A549 (cell line): ENCODE results near the gene GRHL1. TPM values are rescaled to one million over a fixed set of nuclear protein-coding genes. Genes with fewer than 3 reads are reported as not detected.
A peak's percentile ranks its signal among the peaks of the same experiment; 100 is the strongest.

Experiments
- ATAC-seq, 2 experiments: fragments of 200-7000 bp in 1 of 2; fragments of >200 bp in 1 of 2; cut with Nextera tagmentation in 1 of 2; cut with Tn5 transposase in 1 of 2; 3 replicates each; pipeline versions ENCODE4 v1.8.0 to v1.9.1; 2018 to 2020; ENCODE audit warnings: mild to moderate bottlenecking in 1 of 2, moderate library complexity in 1 of 2
- CTCF ChIA-PET: fragments of 300-600 bp; sonication (Branson Sonifier 250); formaldehyde crosslinking; extraction: SDS; loops from one replicate; lab custom pipeline; 2021; ENCODE audit warnings: antibody characterized with exemption, inconsistent platforms; lab: Yijun Ruan, JAX
- POLR2A ChIA-PET: fragments of 350-600 bp; formaldehyde crosslinking; extraction: SDS; loops from one replicate; lab custom pipeline; 2021; ENCODE audit warnings: antibody characterized with exemption, inconsistent platforms; lab: Yijun Ruan, JAX
- DNase-seq, 2 experiments: peaks; one replicate each; pipeline versions ENCODE4 v3.0.0 to v3.0.0-alpha.2; 2011 to 2016; ENCODE audit warnings: low read depth in 1 of 2, low spot score in 1 of 2
- FAIRE-seq: peaks from 2 replicates; lab custom pipeline; 2011; peaks lifted over from hg19 to GRCh38; lab: Jason Lieb, UNC
- H3K27ac ChIP-seq, 2 experiments: fragments of >200 bp; sonication (Bioruptor Twin); formaldehyde crosslinking; 3 replicates each; pipeline ENCODE4 v1.5.1; 2016 to 2017
- H3K4me1 ChIP-seq: fragments of >200 bp; sonication (Bioruptor Twin); formaldehyde crosslinking; 3 replicates; pipeline ENCODE4 v1.6.1; 2016
- H3K4me2 ChIP-seq: fragments of >200 bp; sonication (Bioruptor Twin); formaldehyde crosslinking; 3 replicates; pipeline ENCODE4 v1.6.1; 2016
- H3K4me3 ChIP-seq: fragments of >200 bp; sonication (Bioruptor Twin); formaldehyde crosslinking; 3 replicates; pipeline ENCODE4 v1.5.1; 2016
- H3K9me3 ChIP-seq: fragments of >200 bp; sonication (Bioruptor Twin); formaldehyde crosslinking; 3 replicates; pipeline ENCODE4 v1.6.1; 2016
- CEBPB ChIP-seq, 2 experiments: fragments of >200 bp in 1 of 2; sonication (Bioruptor Twin) in 1 of 2; formaldehyde crosslinking in 1 of 2; IDR thresholded peaks; 2 replicates each; pipeline ENCODE4 v1.6.1; 2012 to 2016
- CTCF ChIP-seq: fragments of >200 bp; sonication (Bioruptor Twin); formaldehyde crosslinking; IDR thresholded peaks from 3 replicates; pipeline ENCODE4 v1.5.1; 2016
- EHMT2 ChIP-seq: fragments of 200-600 bp; sonication (generic); IDR thresholded peaks from 2 replicates; pipeline ENCODE4 v1.6.1; 2016; ENCODE audit warnings: antibody characterized with exemption, low read depth, mild to moderate bottlenecking, moderate library complexity
- HDAC2 ChIP-seq: fragments of 200-600 bp; sonication (generic); IDR thresholded peaks from 2 replicates; pipeline ENCODE4 v1.6.1; 2016
- JUN ChIP-seq, 2 experiments: fragments of >200 bp; sonication (Bioruptor Twin); formaldehyde crosslinking; IDR thresholded peaks; 2 replicates in 1 of 2; 3 replicates in 1 of 2; pipeline ENCODE4 v1.6.1; 2016 to 2017
- JUNB ChIP-seq: fragments of >200 bp; sonication (Bioruptor Twin); formaldehyde crosslinking; IDR thresholded peaks from 2 replicates; pipeline ENCODE4 v1.6.1; 2016
- MYC ChIP-seq: IDR thresholded peaks from 2 replicates; pipeline ENCODE4 v1.6.1; 2012; ENCODE audit warnings: mild to moderate bottlenecking, inconsistent platforms, low read length, improper control_type of control experiment, borderline replicate concordance
- NR3C1 ChIP-seq: fragments of >200 bp; sonication (Bioruptor Twin); formaldehyde crosslinking; IDR thresholded peaks from 3 replicates; pipeline ENCODE4 v1.6.1; 2017
- PHF8 ChIP-seq: fragments of 200-600 bp; sonication (generic); IDR thresholded peaks from 2 replicates; pipeline ENCODE4 v1.6.1; 2016; ENCODE audit warnings: low read depth, mild to moderate bottlenecking, antibody characterized with exemption, moderate library complexity, borderline replicate concordance
- RNF2 ChIP-seq: fragments of 200-600 bp; sonication (generic); IDR thresholded peaks from 2 replicates; pipeline ENCODE4 v1.6.1; 2016; ENCODE audit warnings: low read depth, mild to moderate bottlenecking, antibody characterized with exemption, moderate library complexity, borderline replicate concordance
- ZNF302 ChIP-seq: fragments of 250-450 bp; sonication (Bioruptor Pico); IDR thresholded peaks from 2 replicates; pipeline ENCODE4 v1.9.0; 2021; ENCODE audit warnings: inconsistent platforms, mild to moderate bottlenecking, moderate library complexity
- WGBS: methylation state at CpG from one replicate; pipeline ENCODE4 v1.1.6; 2017; ENCODE audit errors: missing lambda C conversion rate; 5-methylcytosine and 5-hydroxymethylcytosine counted together
- polyA plus RNA-seq, 4 experiments: library from polyadenylated mRNA; depleted of rRNA in 3 of 4; stranded (reverse); fragments of >200 nt; fragmentation: RNase III in 1 of 4; extraction: RNeasy Plus Mini Kit Qiagen cat#74134 plus additional on column Dnase treatment in 1 of 4; gene quantifications; 2 replicates in 3 of 4; 3 replicates in 1 of 4; pipeline ENCODE4 v1.2.3, GENCODE V29; 2011 to 2017

GRHL1 gene
- polyA plus RNA-seq, 2 of the 4 experiments (the other 2 are of a cell fraction): 0.68 to 1.2 TPM

- Histone ChIP-seq H3K4me3 (no peak overlapping the region), H3K4me2 (no peak overlapping the region), H3K27ac (no peak overlapping the region)
- 29% methylated on average over 3 of the region's 3 CpGs for WGBS
- CTCF ChIA-PET: interaction anchor here (0.6 to 5.2 kb wide), 7 partner anchors 12 to 515 kb away, joined by 3 to 23 read pairs (median 3); no protein-coding TSS in a partner anchor
- ATAC-seq: no peak
- POLR2A ChIA-PET: no interaction called here
- no peak for FAIRE-seq
- TF ChIP-seq NR3C1 (no peak), PHF8 (no peak), ZNF302 (no peak), JUN (IDR thresholded peaks at IDR 0.05) (no peak), MYC (no peak), EHMT2 (no peak)
- TF ChIP-seq, all 56 proteins: peak for 0
- Histone ChIP-seq H3K4me1 (peaks cover 10% of the 10 kb centered on the region; the same call in 2 of the 3 replicates), H3K9me3 (no peaks in the 10 kb centered on the region)
- DNase-seq: no peak
Measured at GRCh38 chr2:9944330-9944758, 7.1 kb upstream of the GRHL1 start.

- CTCF ChIA-PET: interaction anchor here (0.8 kb wide), 1 partner anchor 39 kb away, joined by 3 read pairs; no protein-coding TSS in a partner anchor
- H3K9me3 ChIP-seq: no peaks in the 10 kb centered on the region
- ATAC-seq: no peak
- no peak for FAIRE-seq
- WGBS: 23% methylated on average over 7 of the region's 7 CpGs
- no peak overlapping the region for H3K27ac ChIP-seq
- DNase-seq: no peak
- no peak overlapping the region for H3K4me2 ChIP-seq
- POLR2A ChIA-PET: no interaction called here
- peaks cover 10% of the 10 kb centered on the region; the same call in 2 of the 3 replicates for H3K4me1 ChIP-seq
- no peak for TF ChIP-seq RNF2
- TF ChIP-seq JUNB: no peak
- TF ChIP-seq CTCF: no peak
- H3K4me3 ChIP-seq: no peak overlapping the region
Measured at GRCh38 chr2:9945596-9945995, 5.9 kb upstream of the GRHL1 start.

- ATAC-seq (no peak), FAIRE-seq (no peak), DNase-seq (no peak)
- Histone ChIP-seq H3K4me2 (no peak overlapping the region), H3K9me3 (no peaks in the 10 kb centered on the region), H3K4me3 (no peak overlapping the region), H3K4me1 (peaks cover 9% of the 10 kb centered on the region; the same call in 2 of the 3 replicates), H3K27ac (no peak overlapping the region)
- 92% methylated on average over 7 of the region's 7 CpGs for WGBS
- ChIA-PET POLR2A (no interaction called here), CTCF (no interaction called here)
- TF ChIP-seq HDAC2: no peak
Measured at GRCh38 chr2:9946076-9946475, 5.4 kb upstream of the GRHL1 start.

- Histone ChIP-seq H3K4me2 (no peak overlapping the region), H3K4me1 (0 out of 3 replicates have a peak, but pooled peaks cover 3% of the 10 kb centered on the region), H3K27ac (no peak overlapping the region), H3K4me3 (no peak overlapping the region), H3K9me3 (no peaks in the 10 kb centered on the region)
- DNase-seq (no peak), FAIRE-seq (no peak), ATAC-seq (no peak)
- CTCF ChIA-PET: interaction anchor here (0.6 to 1.4 kb wide), 6 partner anchors 23 to 488 kb away, joined by 3 to 7 read pairs (median 4); no protein-coding TSS in a partner anchor
- POLR2A ChIA-PET: no interaction called here
- TF ChIP-seq CEBPB (IDR thresholded peaks at IDR 0.05) (peak in 1 of 2 experiments; percentile 37; a peak in 1 of 4 replicates), CTCF (no peak)
- 55% methylated on average over 5 of the region's 5 CpGs for WGBS
Measured at GRCh38 chr2:9946818-9947217, 4.7 kb upstream of the GRHL1 start.
